ENCODE data around the gene TMEM87A.

The TMEM87A gene

GRCh38 chr15:42203891-42204290, 69.3 kb downstream of the TMEM87A start:
- no peak for DNase-seq (ENCODE audit: low spot score)

DNA sequence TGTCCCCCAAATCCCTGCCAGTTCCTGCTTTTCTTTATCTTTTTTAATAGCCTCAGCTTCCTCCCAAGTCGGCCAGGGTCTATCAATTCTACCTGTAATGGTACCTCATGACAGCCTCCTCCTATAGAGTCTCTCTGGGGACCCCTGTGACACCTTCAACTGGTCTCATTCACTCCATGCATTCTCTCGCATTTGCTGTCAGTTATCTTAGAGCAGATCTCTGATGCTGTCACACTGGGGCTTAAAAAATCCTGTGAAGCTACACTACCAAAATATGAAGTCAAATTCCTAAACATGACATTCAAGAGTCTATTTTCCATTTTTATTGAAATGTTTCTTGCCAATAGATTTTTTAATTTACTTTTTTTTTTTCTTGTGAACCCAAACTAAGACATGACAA, 70.6 kb downstream of the TMEM87A start:
- DNase-seq (ENCODE audit: low spot score) = no peak

- DNase-seq (ENCODE audit: low spot score) = no peak
Measured at GRCh38 chr15:42201801-42202200, 71.4 kb downstream of the TMEM87A start.

- DNase-seq (ENCODE audit: low spot score) = no peak
Measured at GRCh38 chr15:42199126-42199525, 74.1 kb downstream of the TMEM87A start.

GRCh38 chr15:42198516-42198915, 74.7 kb downstream of the TMEM87A start:
- no peak for DNase-seq (ENCODE audit: low spot score)

- DNase-seq (ENCODE audit: low spot score) = no peak
Measured at GRCh38 chr15:42194513-42194912, 78.7 kb downstream of the TMEM87A start.

DNA sequence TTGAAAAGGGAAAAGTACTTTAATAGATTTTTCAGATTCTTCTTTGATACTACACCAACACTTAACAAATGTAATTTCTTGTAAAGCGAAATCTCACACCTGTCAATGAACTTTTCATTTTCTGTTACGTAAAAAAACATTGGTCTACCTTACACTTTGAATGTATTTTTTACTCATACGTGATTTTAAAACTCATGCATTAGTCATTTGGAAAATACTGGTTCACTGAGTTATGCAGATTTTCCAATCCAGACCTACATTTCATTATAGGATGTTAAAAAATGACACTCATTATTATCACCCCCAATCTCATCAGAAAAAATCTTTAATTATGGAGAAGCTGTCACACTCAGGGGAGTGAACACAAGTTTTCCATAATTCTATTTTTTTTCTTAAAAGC, 79.8 kb downstream of the TMEM87A start:
- no peak for DNase-seq (ENCODE audit: low spot score)

DNA sequence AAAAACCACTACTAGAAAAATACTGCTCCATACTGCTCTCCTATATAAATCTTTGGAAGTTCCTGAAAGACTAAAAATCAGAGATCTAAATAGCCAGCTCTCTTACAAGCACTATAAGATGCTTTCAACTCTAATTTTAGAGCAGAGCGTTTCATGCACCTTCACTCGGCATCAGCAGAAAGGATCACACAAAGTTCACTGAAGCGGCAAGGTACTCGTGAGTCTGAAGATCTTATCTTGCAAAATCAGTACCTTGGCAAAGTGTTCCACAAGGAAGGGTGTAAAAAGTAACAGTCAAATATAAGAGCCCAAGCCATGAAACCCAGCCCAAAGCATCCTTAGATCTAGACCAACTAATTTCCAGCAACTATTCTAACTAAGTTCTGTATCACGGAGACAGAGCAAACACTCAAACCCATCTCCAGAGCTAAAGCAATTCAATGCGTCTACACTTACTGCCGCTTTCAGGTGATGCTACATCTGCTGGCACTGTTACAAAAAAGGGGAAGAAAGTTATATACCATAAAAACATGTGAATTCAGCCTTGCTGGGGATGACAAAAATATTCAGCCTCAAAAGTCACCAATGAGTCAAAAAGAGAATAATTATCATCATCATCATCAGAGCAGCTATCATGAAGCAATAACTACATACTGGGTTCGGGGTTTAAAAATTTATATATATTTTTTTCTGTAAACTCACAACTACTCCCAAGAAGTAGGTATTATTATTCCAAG, 81.5 kb downstream of the TMEM87A start:
- no peak for DNase-seq (ENCODE audit: low spot score)

DNA sequence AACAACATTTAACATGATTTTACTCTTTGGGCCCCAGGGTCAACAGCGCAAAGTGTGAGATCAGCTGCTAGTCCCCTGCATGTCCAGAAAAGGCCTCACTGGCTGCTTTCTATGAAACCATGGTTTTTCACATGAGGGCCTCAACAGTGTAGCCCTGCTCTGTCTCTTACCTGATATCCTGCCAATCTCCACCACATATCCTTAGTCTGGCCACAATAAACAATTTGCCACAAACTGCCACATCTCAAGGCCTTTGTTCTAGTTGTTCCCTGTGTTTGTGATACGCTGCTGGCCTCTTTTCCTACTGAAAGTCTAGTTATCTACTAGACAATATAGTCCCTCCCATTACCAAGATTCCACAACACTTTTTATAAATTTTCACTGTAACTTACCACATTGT, 82.9 kb downstream of the TMEM87A start:
- DNase-seq (ENCODE audit: low spot score) = no peak

- DNase-seq (ENCODE audit: low spot score) = no peak
Measured at GRCh38 chr15:42185801-42186200, 87.4 kb downstream of the TMEM87A start.

DNA sequence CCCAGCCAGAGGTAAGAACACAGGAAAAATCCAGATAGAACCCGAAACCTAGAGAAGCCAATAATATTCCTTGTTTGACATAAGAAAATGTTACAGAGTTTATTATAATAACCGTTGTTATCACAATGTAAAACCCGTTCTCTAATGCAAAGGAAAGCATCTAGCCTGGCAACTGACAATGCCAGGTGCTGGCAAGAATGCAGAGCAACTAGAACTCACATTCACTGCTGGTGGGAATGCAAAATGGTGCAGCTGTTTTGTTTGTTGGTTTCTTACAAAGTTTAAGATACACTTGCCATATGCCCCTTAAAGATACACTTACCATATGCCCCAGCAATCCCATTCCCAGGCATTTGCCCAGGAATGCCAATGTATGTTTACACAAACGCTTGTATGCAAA, 88.5 kb downstream of the TMEM87A start:
- DNase-seq (ENCODE audit: low spot score) = no peak

DNA sequence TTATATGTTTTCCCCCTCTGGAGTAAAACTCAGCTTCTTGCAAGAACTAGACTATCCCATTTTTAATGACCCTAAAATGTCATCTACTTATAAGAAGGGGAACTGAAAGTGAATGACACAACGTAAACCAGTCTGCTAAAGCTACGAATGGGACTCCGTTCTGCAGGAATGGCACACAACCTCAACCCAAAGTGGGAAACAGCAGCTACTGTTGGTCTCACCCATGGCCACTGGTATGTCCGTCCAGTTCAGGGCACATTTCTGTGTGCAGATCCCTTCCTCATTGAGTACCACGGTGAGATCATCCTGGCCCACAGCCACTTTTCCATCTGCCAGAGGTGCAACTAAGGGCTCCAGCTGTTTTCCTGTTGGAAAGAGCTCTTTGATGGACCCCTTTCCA, 88.9 kb downstream of the TMEM87A start:
- DNase-seq (ENCODE audit: low spot score) = no peak

GRCh38 chr15:42182961-42183360, 90.3 kb downstream of the TMEM87A start:
- DNase-seq (ENCODE audit: low spot score) = no peak

- no peak for DNase-seq (ENCODE audit: low spot score)
Measured at GRCh38 chr15:42182328-42182886, 90.8 kb downstream of the TMEM87A start.

DNA sequence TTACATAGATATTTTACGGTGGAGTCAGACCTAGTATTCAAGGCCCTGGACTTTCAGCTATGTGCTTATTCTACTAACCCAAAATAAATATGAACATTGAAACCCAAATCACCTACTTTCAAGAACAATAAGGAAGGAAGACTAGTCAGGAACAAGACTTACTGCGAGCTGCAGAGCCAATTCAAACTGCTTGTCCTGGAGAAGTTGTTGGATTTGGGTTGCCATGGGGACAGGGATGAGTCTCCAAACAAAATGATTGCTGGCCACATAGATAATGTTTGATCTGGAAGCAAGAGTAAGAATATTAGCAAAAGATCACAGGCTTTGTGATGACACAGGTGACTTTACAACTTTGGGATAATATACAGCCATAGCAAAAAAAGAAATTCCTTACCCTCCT, 95.2 kb downstream of the TMEM87A start:
- DNase-seq (ENCODE audit: low spot score) = no peak

DNA sequence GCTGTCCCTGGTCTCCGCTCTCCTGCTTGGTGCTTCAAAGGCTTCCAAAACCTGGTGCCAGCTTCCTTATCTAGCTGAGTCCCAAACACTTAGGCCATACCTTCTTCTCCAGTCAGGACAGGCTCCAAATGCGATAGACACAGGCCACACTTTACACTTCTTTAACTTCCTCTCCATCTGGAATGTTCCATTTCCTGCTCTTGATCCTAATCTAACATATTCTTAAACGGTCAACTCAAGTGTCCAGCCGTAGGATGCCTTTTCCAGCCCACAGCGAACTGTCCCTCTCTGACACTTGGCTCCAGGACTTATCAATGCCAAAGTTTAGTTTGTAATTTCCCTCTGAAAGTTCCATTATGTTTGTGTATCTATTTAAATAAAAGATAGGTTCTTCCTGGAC, 97.6 kb downstream of the TMEM87A start:
- DNase-seq (ENCODE audit: low spot score) = no peak

DNA sequence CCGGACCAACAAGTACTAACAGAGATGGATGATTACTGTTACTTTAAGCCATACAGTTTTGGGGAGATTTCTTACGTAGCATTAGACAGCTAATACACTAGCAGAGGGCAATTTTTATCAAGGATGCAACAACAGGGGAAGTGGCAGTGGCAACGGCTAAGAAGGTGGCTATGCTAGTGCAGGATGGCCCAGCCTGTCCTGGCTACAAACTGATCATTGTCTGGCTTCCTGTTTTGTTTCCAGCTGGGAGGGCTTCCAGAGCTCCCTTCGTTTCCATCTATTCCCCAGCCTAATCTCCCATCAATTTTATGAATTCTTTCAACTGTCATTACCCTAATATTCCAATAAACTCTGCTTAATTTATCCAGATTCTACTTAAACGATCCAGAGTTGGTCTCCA, 100.8 kb downstream of the TMEM87A start:
- no peak for DNase-seq (ENCODE audit: low spot score)

DNA sequence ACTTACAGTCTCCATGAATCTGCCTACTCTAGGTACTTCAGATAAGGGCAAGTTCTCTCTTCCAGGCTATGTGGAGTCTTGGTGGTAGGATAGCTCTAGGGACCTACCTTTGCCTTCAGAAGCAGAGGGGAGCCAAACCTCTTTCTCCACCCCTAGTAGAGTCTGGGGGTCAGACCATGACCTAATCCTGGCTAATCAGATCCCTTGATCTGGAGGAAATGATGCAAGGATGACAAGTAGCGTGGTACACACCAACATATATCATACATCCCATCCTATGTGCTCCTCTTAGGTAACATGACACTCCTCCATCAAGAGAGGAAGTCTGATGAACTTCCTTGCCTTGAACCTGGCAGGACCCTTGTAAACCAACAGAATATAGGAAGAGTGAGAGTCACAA, 101.4 kb downstream of the TMEM87A start:
- DNase-seq (ENCODE audit: low spot score) = no peak

GRCh38 chr15:42171122-42171521, 102.1 kb downstream of the TMEM87A start:
- DNase-seq (ENCODE audit: low spot score) = no peak

DNA sequence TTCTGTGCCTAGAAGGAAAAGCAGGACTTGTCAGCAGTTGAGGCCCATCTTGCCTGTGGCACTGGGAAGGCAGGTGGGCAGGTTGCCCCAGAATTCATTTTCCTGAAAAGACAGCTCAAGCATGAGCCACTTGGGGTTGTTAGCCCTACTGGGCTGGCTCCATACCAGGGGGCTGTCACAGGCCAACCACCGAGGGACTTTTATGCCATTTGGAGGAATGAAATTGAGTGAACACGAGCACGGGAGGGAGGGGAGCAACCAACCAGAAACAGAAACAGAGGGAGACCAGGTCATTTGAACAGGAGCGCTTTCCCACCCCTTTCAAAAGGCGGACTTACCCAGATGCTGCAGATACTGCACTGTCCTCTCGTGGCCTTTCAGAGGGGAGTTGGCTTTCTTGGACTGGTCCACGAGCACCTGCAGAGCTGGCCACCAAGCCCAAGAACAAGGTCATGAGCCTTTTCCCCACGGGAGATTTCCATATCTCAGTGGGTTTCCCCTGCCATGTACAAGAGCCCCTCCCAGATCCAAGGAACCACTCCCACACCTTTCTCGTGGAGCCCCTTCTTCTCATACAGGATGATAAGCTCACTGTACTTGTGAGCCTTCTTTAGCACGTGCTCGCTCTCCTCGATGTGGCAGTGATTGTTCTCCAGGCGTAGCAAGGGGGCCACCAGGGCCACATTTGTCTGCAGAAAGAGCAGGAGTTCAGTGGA, 106.8 kb downstream of the TMEM87A start:
- DNase-seq (ENCODE audit: low spot score) = no peak

DNA sequence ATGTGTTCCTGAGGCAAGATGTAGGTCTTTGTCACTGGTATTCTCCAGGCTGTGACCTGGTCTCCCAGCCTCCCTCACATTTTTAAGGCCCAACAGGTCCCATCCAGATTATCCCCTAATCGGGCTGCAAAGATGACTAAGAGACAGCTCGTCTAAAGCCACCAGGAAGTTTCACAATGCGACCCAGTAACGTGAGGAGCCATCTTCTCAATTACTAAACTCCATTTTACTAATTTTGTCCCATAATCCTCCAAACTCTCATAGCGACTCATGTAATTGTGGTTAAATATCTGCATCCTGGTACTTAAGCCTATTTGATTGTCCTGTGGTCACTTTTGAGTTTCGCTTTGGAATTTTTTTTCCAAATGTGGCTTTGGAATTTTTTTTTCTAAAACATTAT, 108.1 kb downstream of the TMEM87A start:
- no peak for DNase-seq (ENCODE audit: low spot score)

- no peak for DNase-seq (ENCODE audit: low spot score)
Measured at GRCh38 chr15:42163947-42164550, 109.2 kb downstream of the TMEM87A start.

DNA sequence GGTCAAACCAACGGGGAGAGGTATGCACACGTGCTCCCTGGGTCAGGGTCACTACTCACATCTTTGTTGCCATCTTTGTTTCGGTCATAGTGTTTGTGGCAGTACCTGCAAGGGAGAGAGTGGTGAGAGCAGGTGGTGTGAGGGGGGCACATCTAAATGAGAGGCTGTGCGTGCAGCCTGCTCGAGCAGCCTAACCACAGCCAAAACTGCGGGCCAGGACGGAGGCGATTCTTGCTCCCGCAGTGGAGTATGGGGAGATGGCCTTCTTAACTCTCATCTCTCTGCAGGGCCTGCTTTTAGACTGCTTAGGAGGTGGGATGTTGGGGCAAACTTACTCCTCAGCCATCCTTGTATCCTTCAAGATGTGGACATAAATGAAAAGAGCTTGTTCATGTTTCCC, 109.9 kb downstream of the TMEM87A start:
- DNase-seq (ENCODE audit: low spot score) = no peak
